Stimulated activated CD4-positive, alpha-beta T cell treated with anti-CD3 and anti-CD28 coated beads, Interleukin-15, amount 100 ng/mL, for 1 hour (primary cell): Measurements from ENCODE around the gene FCRL1.

ENCODE experiments used
- DNase-seq, 2 donors: peaks; one replicate each; pipeline ENCODE4 v3.0.0-alpha.2; 2020; ENCODE audit warnings: low read depth in 1 of 2, low spot score in 1 of 2

FCRL1 gene

DNA sequence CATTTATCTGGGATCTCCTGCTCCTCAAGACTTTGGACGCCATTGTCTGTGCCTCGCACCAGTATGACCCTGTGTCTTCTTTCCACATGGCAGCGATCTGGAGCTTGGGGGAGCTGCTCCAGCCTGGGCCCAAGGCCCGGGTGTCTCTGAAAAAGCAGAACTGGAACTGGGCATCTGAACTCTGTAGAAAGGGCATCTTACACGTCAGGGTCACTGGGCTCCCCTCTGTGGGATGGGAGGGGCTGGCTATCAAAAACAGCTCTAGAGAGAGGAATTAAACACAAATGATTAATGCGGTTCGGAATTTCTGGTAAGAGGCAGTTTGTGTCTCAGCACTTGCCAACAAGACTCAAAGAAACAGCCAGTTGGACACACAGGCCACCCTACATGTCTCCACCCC, 16.1 kb downstream of the FCRL1 start:
- DNase-seq, result no peak

DNA sequence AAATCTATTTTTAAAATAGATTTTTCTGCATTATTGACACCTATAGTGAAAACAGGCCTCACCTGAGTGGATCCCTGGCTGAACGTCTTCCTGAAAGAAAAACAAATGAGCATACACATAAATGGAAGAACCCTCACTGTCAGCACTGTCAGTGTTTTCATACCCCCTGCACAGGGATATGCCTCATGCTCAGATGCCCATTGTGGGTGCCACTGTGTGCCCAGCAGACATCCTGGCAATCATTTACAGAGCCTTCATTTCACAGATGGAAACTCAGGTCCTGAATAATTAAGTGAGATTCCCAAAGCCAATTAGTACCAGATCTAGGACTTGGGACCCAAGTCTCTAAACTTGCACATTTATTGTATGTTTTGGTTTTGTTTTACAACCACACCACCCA, 19.9 kb downstream of the FCRL1 start:
- no peak for DNase-seq

DNA sequence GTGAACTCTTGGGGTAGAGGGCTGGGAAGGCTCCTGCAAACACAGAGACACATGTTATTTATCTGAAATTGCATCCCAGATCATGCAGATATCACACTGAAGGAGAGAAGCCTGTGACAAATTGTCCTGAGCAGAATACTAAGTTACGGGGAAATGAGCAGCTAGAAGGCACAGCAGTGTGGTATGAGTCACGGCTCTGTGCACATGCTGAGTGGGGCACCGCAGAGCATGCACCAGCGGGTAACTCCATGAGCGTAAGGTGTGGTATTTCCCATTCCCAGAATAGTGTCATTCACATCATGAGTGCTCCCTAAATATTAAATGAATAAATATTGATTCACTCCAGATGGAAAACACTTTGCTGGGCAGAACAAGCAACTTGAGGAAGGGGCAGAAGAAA, 21.7 kb downstream of the FCRL1 start:
- no peak for DNase-seq

- DNase-seq, result no peak
Measured at GRCh38 chr1:157785248-157785647, 34.7 kb downstream of the FCRL1 start.

DNA sequence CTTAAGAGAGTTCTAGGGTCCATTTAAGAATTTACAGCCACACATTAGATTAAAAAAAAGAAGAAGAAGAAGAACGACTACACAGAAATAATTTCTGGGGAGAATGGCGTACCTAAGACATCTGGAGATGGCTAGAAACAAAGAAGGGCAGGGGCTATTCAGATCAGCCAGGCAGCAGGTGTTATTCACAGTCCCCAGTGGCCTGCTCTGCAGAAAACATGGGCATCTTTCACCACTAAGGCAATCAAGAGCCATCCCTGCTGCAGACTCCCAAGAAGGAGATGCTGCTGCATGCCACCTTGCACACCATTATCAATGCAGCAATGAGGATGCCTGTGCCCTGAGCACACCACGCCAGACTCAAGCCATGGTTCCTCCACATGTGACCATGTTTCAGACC, 35.1 kb downstream of the FCRL1 start:
- DNase-seq, result no peak

DNA sequence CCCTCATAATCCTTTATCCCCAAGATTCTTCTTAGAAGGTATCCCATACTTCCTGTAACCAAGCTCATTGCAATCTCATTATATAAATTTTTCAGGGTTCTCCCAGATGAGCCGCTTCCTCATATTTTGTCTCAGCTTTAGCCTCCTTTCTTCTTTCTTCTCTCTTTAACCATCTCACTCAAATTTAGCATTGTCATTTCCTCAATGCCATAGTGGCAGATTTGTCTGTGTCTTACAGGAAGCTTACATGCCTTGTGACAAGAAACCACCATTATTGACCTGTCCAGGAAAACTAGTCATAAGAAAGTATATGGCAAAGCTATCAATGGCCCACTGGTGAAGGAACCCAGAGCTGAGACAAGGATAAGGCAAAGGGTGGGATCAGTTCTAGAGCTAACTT, 37.0 kb downstream of the FCRL1 start:
- no peak for DNase-seq

GRCh38 chr1:157781048-157781447, 38.9 kb downstream of the FCRL1 start:
- DNase-seq, result no peak

DNA sequence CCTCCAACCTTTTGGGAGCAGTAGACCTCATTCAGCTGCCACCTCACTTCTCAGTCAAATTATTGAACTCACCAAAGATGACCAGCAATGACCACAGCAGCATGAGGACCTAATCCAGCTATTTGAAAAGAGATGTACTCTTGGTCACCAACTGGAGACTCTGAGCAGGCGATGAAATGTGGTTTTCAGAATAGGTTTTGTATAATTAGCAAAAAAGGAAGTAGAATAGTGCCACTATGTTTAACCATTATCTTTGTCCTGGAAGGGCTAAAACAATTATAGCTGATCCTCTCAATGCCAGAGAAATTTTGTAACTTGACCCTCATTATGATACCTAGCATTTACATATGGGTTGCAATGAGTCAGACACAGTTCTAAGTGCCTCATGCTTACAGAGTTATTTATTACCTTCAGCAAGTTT, 42.9 kb downstream of the FCRL1 start, which contains the start of gene FCRL2:
Gene FCRL2 (minus strand): TSS at position 162 of the 421 bp plus-strand sequence. CDS start 59 bp downstream, at position 103.
- no peak for DNase-seq

DNA sequence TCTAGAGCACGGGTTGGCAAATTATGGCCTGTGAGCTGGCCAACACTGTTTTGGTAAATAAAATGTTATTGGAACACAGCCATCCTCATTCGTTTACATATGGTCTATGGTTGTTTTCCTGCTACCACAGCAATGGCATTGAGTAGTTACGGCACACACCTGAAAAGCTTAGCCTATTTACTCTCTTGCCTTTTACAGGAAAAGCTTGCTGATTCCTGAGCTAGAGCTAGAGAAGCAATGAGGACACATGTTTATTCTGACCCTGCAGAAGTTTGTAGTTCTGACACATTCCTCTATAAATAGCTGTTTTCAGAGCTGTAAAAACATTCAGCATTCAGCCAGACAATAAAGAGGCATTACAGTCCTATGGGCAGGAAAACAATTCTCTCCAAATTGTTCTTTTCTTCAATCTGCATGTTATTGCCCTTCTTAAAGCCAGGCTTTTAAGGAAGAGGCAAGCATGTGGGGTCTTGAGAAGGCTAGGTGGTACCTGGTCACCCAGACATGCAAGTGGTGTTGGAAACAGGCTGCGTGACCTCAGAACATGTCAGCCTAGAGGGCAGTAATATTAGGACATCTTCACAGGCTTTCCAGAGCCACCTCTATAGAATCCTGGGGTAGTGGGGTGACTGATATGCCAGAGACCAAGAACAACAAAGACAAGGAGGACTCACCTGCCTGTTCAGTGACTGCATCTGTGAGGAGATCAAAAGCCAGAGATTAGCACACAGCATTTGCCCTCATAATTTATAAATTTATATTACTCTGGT, 44.6 kb downstream of the FCRL1 start:
- DNase-seq, result no peak

DNA sequence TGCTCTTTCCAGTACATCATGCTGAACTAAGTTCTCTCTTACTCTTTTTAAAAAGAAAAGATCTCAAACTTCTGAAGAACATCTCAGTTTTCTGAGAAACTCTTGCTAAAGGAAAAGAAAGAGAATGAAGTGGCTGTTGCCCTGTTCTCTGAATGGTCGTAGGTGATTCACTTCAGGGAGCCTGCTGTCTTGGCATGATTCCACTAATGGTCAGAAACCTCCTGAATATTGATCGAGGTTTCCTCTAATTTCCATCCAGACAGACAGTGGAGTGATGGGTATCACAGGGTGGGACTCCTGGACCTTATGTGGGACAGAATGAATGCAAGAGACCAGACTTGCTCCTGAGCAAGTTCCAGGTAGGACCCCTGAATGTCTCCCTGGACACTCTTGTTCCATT, 45.5 kb downstream of the FCRL1 start:
- DNase-seq, result no peak

DNA sequence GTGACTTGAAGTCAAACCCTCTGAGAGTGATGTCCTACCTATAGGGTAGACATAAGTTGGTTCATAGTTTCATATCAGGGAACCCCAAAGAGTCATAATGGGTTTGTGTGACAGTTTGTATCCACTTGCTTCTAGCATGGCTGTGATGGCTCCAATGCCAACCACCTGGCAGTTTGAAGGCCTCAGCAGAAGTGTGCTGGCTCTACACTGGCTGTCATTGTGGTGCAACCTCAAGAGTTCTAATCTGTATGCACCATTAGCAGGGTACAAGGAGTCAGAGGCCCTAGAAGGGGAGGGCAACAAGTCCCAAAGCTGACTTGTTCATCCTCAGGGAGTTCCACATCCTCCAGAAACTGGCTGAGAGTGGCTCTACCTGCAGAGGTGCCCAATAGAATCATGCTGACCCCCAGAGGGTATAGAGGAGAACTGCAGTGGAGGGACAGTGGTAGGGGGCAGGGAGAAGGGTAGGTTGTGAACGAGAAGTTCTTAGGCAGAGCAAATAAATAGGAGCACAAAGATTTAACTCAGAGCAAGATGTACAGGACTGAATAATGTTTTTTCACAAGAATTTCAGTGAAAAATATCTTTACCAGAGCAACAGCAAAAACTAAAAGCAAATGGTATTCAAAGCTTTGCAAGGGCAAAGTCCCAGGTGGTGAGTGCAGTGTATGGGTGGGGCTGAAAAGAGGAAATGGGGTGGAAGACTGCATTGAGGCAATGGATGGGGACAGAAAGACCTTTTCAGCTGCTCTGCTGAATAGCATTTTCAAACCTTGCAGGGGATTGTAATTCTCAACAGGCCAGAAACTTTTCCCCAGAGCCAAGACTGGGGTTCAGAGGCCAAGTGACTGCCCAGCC, 46.2 kb downstream of the FCRL1 start:
- no peak for DNase-seq

DNA sequence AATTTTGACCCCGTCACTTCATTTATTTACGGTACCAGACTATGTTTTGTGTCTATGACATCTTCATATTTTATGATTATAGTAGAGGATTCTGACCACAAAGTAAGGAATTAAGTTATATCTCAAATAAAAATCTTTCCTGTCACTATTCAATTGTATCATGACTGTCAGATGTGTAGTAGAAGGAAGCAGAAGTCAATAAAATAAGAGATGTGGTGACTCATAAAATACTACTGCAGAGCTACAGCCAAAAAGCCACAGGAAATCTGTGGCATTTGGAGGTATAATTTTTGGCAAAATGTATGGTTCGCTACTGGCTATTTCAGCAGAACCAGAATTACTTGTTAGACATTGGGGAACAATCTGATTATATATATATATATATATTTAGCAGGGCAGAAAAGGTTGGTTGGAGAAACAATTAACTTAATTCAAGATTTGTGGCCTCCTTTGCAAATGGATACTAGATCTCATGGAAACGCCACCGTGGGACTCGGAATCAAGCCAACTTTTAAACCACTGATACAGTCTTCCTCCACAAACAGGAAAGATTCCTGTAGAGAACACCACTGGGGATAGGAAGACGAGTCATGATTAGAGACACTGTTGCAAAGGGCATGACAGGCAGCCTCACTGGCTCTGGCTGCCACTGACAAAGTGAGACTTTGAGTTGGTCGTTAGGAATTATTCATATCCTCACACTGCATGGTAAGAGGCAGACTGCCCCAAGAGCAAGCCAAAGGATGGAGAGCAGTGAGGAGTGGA, 48.1 kb downstream of the FCRL1 start:
- DNase-seq, result no peak

DNA sequence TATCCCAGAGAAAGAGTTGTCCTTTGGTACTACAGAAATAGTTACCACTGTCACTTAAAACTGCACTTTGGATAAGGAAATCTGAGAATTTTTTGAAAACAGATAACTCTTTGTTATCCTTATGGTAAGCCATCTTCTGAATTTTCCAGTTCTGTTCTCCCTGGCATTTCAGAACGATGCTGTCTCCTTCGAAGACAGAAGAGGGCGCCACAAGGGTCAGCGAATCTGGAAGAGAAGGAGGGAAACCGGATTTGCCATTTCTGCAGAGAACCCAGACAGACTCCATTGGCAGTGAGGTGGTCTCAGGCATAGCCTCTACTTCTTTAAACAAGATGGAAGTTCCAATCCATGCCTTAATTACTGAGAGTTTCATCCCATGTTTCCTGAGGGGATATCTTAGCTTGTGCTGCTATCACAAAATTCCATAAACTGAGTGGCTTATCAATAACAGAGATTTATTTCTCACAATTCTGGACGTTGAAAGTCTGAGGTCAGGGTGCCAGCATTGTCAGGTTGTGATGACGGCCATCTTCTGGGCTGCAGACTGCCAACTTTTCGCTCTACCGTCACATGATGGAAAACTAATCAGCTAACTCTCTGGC, 49.4 kb downstream of the FCRL1 start:
- no peak for DNase-seq

- no peak for DNase-seq
Measured at GRCh38 chr1:157766792-157767191, 53.1 kb downstream of the FCRL1 start.

DNA sequence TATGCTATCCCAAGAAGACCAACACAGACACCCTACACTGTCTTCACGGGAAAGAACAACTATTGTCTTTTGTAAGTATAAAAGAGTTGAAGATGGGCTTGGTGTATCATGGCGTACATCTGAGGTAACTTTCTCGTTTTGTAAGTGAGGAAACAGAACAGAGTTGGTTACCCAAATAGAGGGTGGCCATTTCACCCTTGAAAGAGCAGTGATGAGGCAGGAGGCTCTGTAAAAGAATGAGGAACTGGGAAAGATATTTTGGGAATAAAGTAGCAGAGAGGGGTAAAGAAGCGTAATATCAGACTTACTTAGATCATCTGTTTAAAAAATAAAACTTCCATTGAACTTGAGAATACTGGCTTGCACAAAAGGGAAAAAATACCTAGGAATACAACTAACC, 61.9 kb downstream of the FCRL1 start:
- no peak for DNase-seq

- DNase-seq, result no peak
Measured at GRCh38 chr1:157753611-157754010, 66.3 kb downstream of the FCRL1 start.

- DNase-seq, result no peak
Measured at GRCh38 chr1:157751283-157751682, 68.6 kb downstream of the FCRL1 start.

DNA sequence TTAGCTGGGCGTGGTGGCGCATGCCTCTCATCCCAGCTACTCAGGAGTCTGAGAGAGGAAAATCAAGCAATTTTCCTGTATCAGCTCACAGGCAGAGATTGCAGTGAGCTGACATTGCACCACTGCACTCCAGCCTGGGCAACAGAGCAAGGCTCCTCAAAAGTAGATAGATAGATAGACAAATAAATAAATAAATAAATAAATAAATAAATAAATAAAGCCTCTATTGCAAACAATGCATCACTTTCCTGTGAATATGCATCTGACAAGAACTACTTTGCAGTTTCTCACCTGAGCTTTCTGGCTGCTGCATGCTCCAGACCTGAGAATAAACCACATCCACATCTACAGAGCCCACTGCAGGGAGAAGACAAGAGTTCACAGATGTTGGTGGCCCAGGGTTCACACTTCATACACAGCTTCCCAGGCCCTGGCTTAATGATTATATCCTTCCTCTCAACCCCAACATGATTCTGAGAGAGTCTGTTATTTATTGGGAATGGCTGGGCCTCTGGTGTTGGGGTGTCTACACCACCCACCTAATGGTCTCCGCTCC, 71.6 kb downstream of the FCRL1 start:
- DNase-seq, result no peak
